ENCODE results near the gene DLG2.
"Not testable (repeated sequence)": the region's sequence is repeated elsewhere in the genome, so short reads cannot be mapped to it uniquely, and the experiment has no call there.

The DLG2 gene

GRCh38 chr11:85406316-85406715 is 220.8 kb downstream of the DLG2 start:
- POLR2A ChIA-PET: no interaction called here
- no peak overlapping the region for H3K4me3 ChIP-seq (ENCODE audit: low read depth, low read length)
- CTCF ChIA-PET: no interaction called here

GRCh38 chr11:85395515-85396055 is 231.6 kb downstream of the DLG2 start:
- POLR2A ChIA-PET; CTCF ChIA-PET; H3K4me3 ChIP-seq (ENCODE audit: low read depth, low read length); DNase-seq (ENCODE audit: low read depth, low spot score): not testable (repeated sequence)

More at GRCh38 chr11:85406316-85406715, 220.8 kb downstream of the DLG2 start:
- TF ChIP-seq CTCF (IDR thresholded peaks at IDR 0.05; ENCODE audit: insufficient read depth, low read length, missing control alignments): no peak
- no peak for DNase-seq (ENCODE audit: low read depth, low spot score)

- POLR2A ChIA-PET: no interaction called here
- TF ChIP-seq CTCF (IDR thresholded peaks at IDR 0.05; ENCODE audit: insufficient read depth, low read length, missing control alignments): no peak
- CTCF ChIA-PET: no interaction called here
- no peak for DNase-seq (ENCODE audit: low read depth, low spot score)
- H3K4me3 ChIP-seq (ENCODE audit: low read depth, low read length): no peak overlapping the region
Observed at GRCh38 chr11:85394283-85394682, 232.9 kb downstream of the DLG2 start.

- ChIA-PET CTCF (no interaction called here), POLR2A (no interaction called here)
- TF ChIP-seq CTCF (IDR thresholded peaks at IDR 0.05; ENCODE audit: insufficient read depth, low read length, missing control alignments): no peak
- H3K4me3 ChIP-seq (ENCODE audit: low read depth, low read length): no peak overlapping the region
- no peak for DNase-seq (ENCODE audit: low read depth, low spot score)
Observed at GRCh38 chr11:85391141-85391540, 236.0 kb downstream of the DLG2 start.

- H3K4me3 ChIP-seq (ENCODE audit: low read depth, low read length): no peak overlapping the region
- TF ChIP-seq CTCF (IDR thresholded peaks at IDR 0.05; ENCODE audit: insufficient read depth, low read length, missing control alignments): no peak
- DNase-seq (ENCODE audit: low read depth, low spot score): no peak
- CTCF ChIA-PET: no interaction called here
- POLR2A ChIA-PET: no interaction called here
Observed at GRCh38 chr11:85385547-85385946, 241.6 kb downstream of the DLG2 start.

- TF ChIP-seq CTCF (IDR thresholded peaks at IDR 0.05; ENCODE audit: insufficient read depth, low read length, missing control alignments): no peak
- ChIA-PET POLR2A (no interaction called here), CTCF (no interaction called here)
- no peak overlapping the region for H3K4me3 ChIP-seq (ENCODE audit: low read depth, low read length)
- no peak for DNase-seq (ENCODE audit: low read depth, low spot score)
Observed at GRCh38 chr11:85385111-85385510, 242.0 kb downstream of the DLG2 start.

GRCh38 chr11:85379066-85379465 is 248.1 kb downstream of the DLG2 start:
- ChIA-PET CTCF (no interaction called here), POLR2A (no interaction called here)
- H3K4me3 ChIP-seq (ENCODE audit: low read depth, low read length): no peak overlapping the region
- TF ChIP-seq CTCF (IDR thresholded peaks at IDR 0.05; ENCODE audit: insufficient read depth, low read length, missing control alignments): no peak
- no peak for DNase-seq (ENCODE audit: low read depth, low spot score)
